ENCODE measurements around the gene LMF1.

Gene LMF1

GRCh38 chr16:980595-980854 lies 9.7 kb upstream of the LMF1 start:
- no peak for DNase-seq (ENCODE audit: insufficient read length, low spot score)
- no peak for FAIRE-seq
- TF ChIP-seq POLR2AphosphoS5 (IDR thresholded peaks at IDR 0.05; ENCODE audit: low read depth, low read length) (no peak), POU2F2 (IDR thresholded peaks at IDR 0.05; ENCODE audit: low read depth, low read length) (no peak), POLR2A (IDR thresholded peaks at IDR 0.05; ENCODE audit: low read depth, low read length) (no peak), PAX5 (IDR thresholded peaks at IDR 0.05; ENCODE audit: insufficient read depth, low read length, severe bottlenecking) (no peak), SPI1 (IDR thresholded peaks at IDR 0.05; ENCODE audit: low read depth, low read length) (no peak), TAF1 (IDR thresholded peaks at IDR 0.05; ENCODE audit: low read depth, low read length) (no peak)

- TF ChIP-seq SPI1 (IDR thresholded peaks at IDR 0.05; ENCODE audit: low read depth, low read length) = no peak
- TF ChIP-seq POU2F2 (IDR thresholded peaks at IDR 0.05; ENCODE audit: low read depth, low read length) = no peak
- no peak for TF ChIP-seq TAF1 (IDR thresholded peaks at IDR 0.05; ENCODE audit: low read depth, low read length)
- no peak for TF ChIP-seq PAX5 (IDR thresholded peaks at IDR 0.05; ENCODE audit: insufficient read depth, low read length, severe bottlenecking)
- TF ChIP-seq POLR2AphosphoS5 (IDR thresholded peaks at IDR 0.05; ENCODE audit: low read depth, low read length) = no peak
- TF ChIP-seq POLR2A (IDR thresholded peaks at IDR 0.05; ENCODE audit: low read depth, low read length) = no peak
- DNase-seq (ENCODE audit: insufficient read length, low spot score) = no peak
- no peak for FAIRE-seq
These were observed 9.2 kb upstream of the LMF1 start for GRCh38 chr16:979859-980594.

GRCh38 chr16:979147-979546 lies 8.4 kb upstream of the LMF1 start:
- TF ChIP-seq POU2F2 (IDR thresholded peaks at IDR 0.05; ENCODE audit: low read depth, low read length) (no peak), TAF1 (IDR thresholded peaks at IDR 0.05; ENCODE audit: low read depth, low read length) (no peak), SPI1 (IDR thresholded peaks at IDR 0.05; ENCODE audit: low read depth, low read length) (no peak), PAX5 (IDR thresholded peaks at IDR 0.05; ENCODE audit: insufficient read depth, low read length, severe bottlenecking) (no peak), POLR2AphosphoS5 (IDR thresholded peaks at IDR 0.05; ENCODE audit: low read depth, low read length) (no peak), POLR2A (IDR thresholded peaks at IDR 0.05; ENCODE audit: low read depth, low read length) (no peak)
- FAIRE-seq (no peak), DNase-seq (ENCODE audit: insufficient read length, low spot score) (no peak)

- no peak for DNase-seq (ENCODE audit: insufficient read length, low spot score)
- FAIRE-seq = no peak
- TF ChIP-seq SPI1 (IDR thresholded peaks at IDR 0.05; ENCODE audit: low read depth, low read length) (no peak), POLR2AphosphoS5 (IDR thresholded peaks at IDR 0.05; ENCODE audit: low read depth, low read length) (no peak), POLR2A (IDR thresholded peaks at IDR 0.05; ENCODE audit: low read depth, low read length) (no peak), POU2F2 (IDR thresholded peaks at IDR 0.05; ENCODE audit: low read depth, low read length) (no peak), PAX5 (IDR thresholded peaks at IDR 0.05; ENCODE audit: insufficient read depth, low read length, severe bottlenecking) (no peak), TAF1 (IDR thresholded peaks at IDR 0.05; ENCODE audit: low read depth, low read length) (no peak)
These were observed 7.6 kb upstream of the LMF1 start for GRCh38 chr16:978403-978802.

GRCh38 chr16:977896-978295 lies 7.1 kb upstream of the LMF1 start:
- TF ChIP-seq POLR2AphosphoS5 (IDR thresholded peaks at IDR 0.05; ENCODE audit: low read depth, low read length) (no peak), POU2F2 (IDR thresholded peaks at IDR 0.05; ENCODE audit: low read depth, low read length) (no peak), TAF1 (IDR thresholded peaks at IDR 0.05; ENCODE audit: low read depth, low read length) (no peak), PAX5 (IDR thresholded peaks at IDR 0.05; ENCODE audit: insufficient read depth, low read length, severe bottlenecking) (no peak), POLR2A (IDR thresholded peaks at IDR 0.05; ENCODE audit: low read depth, low read length) (no peak), SPI1 (IDR thresholded peaks at IDR 0.05; ENCODE audit: low read depth, low read length) (no peak)
- peak; percentile 82 for FAIRE-seq
- no peak for DNase-seq (ENCODE audit: insufficient read length, low spot score)

GRCh38 chr16:977081-977701 lies 6.4 kb upstream of the LMF1 start:
- no peak for FAIRE-seq
- no peak for DNase-seq (ENCODE audit: insufficient read length, low spot score)
- TF ChIP-seq TAF1 (IDR thresholded peaks at IDR 0.05; ENCODE audit: low read depth, low read length) = no peak
- TF ChIP-seq POLR2A (IDR thresholded peaks at IDR 0.05; ENCODE audit: low read depth, low read length) = no peak
- no peak for TF ChIP-seq POU2F2 (IDR thresholded peaks at IDR 0.05; ENCODE audit: low read depth, low read length)
- no peak for TF ChIP-seq PAX5 (IDR thresholded peaks at IDR 0.05; ENCODE audit: insufficient read depth, low read length, severe bottlenecking)
- TF ChIP-seq SPI1 (IDR thresholded peaks at IDR 0.05; ENCODE audit: low read depth, low read length) = no peak
- no peak for TF ChIP-seq POLR2AphosphoS5 (IDR thresholded peaks at IDR 0.05; ENCODE audit: low read depth, low read length)

GRCh38 chr16:976389-976931 lies 5.7 kb upstream of the LMF1 start:
- FAIRE-seq (no peak), DNase-seq (ENCODE audit: insufficient read length, low spot score) (no peak)
- no peak for TF ChIP-seq POU2F2 (IDR thresholded peaks at IDR 0.05; ENCODE audit: low read depth, low read length)

GRCh38 chr16:975291-975690 lies 4.5 kb upstream of the LMF1 start:
- FAIRE-seq (no peak), DNase-seq (ENCODE audit: insufficient read length, low spot score) (no peak)
- TF ChIP-seq PAX5 (IDR thresholded peaks at IDR 0.05; ENCODE audit: insufficient read depth, low read length, severe bottlenecking) (no peak), POU2F2 (IDR thresholded peaks at IDR 0.05; ENCODE audit: low read depth, low read length) (no peak), SPI1 (IDR thresholded peaks at IDR 0.05; ENCODE audit: low read depth, low read length) (no peak), TAF1 (IDR thresholded peaks at IDR 0.05; ENCODE audit: low read depth, low read length) (no peak), POLR2AphosphoS5 (IDR thresholded peaks at IDR 0.05; ENCODE audit: low read depth, low read length) (no peak), POLR2A (IDR thresholded peaks at IDR 0.05; ENCODE audit: low read depth, low read length) (no peak)

- TF ChIP-seq POU2F2 (IDR thresholded peaks at IDR 0.05; ENCODE audit: low read depth, low read length) (no peak), PAX5 (IDR thresholded peaks at IDR 0.05; ENCODE audit: insufficient read depth, low read length, severe bottlenecking) (no peak), TAF1 (IDR thresholded peaks at IDR 0.05; ENCODE audit: low read depth, low read length) (no peak), SPI1 (IDR thresholded peaks at IDR 0.05; ENCODE audit: low read depth, low read length) (no peak), POLR2AphosphoS5 (IDR thresholded peaks at IDR 0.05; ENCODE audit: low read depth, low read length) (no peak), POLR2A (IDR thresholded peaks at IDR 0.05; ENCODE audit: low read depth, low read length) (no peak)
- no peak for DNase-seq (ENCODE audit: insufficient read length, low spot score)
- FAIRE-seq = no peak
These were observed 4.0 kb upstream of the LMF1 start for GRCh38 chr16:974611-975261.

Data from GM12891 (cell line).